ENCODE data around the gene SENP1. TPM values are rescaled to one million over a fixed set of nuclear protein-coding genes. Genes with fewer than 3 reads are reported as not detected.

The SENP1 gene
- total and polyA plus RNA-seq, 2 of the 4 experiments (the other 2 are of a cell fraction), result 7.2 to 25.3 TPM

DNA sequence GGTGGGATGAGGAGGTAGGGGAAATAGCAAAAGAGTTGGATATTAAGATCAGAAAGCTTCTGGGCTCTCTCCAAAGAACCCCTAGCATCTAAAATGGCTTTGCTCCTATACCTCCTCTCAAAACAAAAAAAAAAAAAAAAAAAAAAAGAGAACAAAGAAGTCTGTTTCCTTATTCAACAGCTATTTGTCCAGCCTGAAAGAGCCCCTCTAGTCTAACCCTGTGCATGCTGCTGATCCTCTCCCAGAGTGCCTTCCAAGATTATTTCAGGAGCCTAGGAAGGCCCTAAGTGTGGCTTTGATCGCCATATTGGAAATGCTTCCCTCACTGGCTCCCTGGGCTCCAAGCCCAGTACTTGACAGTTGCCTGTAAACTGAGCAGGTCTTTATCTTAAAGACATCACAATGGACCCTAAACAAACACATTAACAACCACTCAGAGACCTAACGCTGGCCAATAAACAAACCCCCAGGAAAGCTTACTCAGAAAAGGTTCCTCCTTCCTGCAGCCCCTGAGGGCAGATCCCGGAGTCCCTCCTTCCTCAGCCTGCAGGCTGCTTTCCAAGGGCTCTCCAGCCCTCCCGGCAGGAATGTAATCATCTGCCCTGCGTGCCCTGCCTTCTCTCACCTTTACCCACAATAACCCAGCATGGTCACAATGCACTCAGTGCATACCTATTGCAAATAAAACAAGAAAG, 84.2 kb downstream of the SENP1 start:
- Histone ChIP-seq H2AK9ac (replicated peaks; ENCODE audit: low read depth, low read length, poor library complexity) (no peak overlapping the region), H3K4me2 (ENCODE audit: low read depth, low read length) (no peak overlapping the region), H2BK20ac (ENCODE audit: low read depth, low read length) (no peak overlapping the region), H2BK5ac (ENCODE audit: low read depth, low read length, poor library complexity, severe bottlenecking) (no peak overlapping the region), H3K27me3 (ENCODE audit: control insufficient read depth, insufficient read depth, low read length) (peaks cover 70% of the 10 kb centered on the region), H2AK5ac (ENCODE audit: low read depth, low read length) (no peak overlapping the region), H3K23ac (ENCODE audit: low read depth, low read length) (no peak overlapping the region), H3K36me3 (ENCODE audit: control insufficient read depth, insufficient read depth, low read length) (no peaks in the 10 kb centered on the region), H2BK15ac (ENCODE audit: low read depth, low read length) (no peak overlapping the region), H3K27ac (ENCODE audit: insufficient read depth, low read length) (no peak overlapping the region), H2AFZ (replicated peaks; ENCODE audit: low read length, poor library complexity) (no peak overlapping the region), H3K18ac (ENCODE audit: low read depth, low read length) (no peak overlapping the region), H3K14ac (replicated peaks; ENCODE audit: low read depth, low read length) (no peak overlapping the region), H3K4ac (ENCODE audit: low read depth, low read length) (no peak overlapping the region), H4K5ac (ENCODE audit: low read depth, low read length) (no peak overlapping the region), H3K4me1 (ENCODE audit: control insufficient read depth, insufficient read depth, low read length) (no peaks in the 10 kb centered on the region; the same call in 1 of the 2 replicates), H3K4me3 (ENCODE audit: insufficient read depth, low read depth, low read length) (no peak overlapping the region), H4K20me1 (ENCODE audit: insufficient read depth, low read length) (no peaks in the 10 kb centered on the region), H3K56ac (ENCODE audit: extremely low read depth, insufficient read depth, low read length) (no peak overlapping the region), H3K79me1 (ENCODE audit: low read depth in 1 of 2, low read length in 2 of 2) (no peaks in the 10 kb centered on the region), H2BK120ac (ENCODE audit: low read depth, low read length) (no peak overlapping the region), H3K9me3 (ENCODE audit: control insufficient read depth, insufficient read depth, low read length) (no peaks in the 10 kb centered on the region), H4K91ac (ENCODE audit: insufficient read depth, low read depth, low read length) (no peak overlapping the region), H3K9ac (ENCODE audit: low read depth, low read length) (no peak overlapping the region), H3K9me1 (ENCODE audit: insufficient read depth, low read length) (no peaks in the 10 kb centered on the region), H4K8ac (ENCODE audit: low read depth in 2 of 2, low read length in 2 of 2) (no peak overlapping the region)
- CTCF ChIA-PET, result no interaction called here
- BruUV-seq (replicated peaks), result no TSS peak
- dilution Hi-C loops (cut with HindIII; ENCODE audit: low sequenced_read_pairs, unreplicated experiment) (no loop called here), intact Hi-C loops (cut with micrococcal nuclease) (no loop called here), in situ Hi-C loops (cut with MboI; ENCODE audit: low sequenced_read_pairs) (no loop called here)
- WGBS, 2 experiments (ENCODE audit: extremely low coverage in 2 of 2, insufficient read length in 1 of 2), result 0% methylated on average over 1 of the region's 5 CpGs; no CpG with 5 or more reads in 1 of the 2 experiments
- POLR2A ChIA-PET (ENCODE audit: unreplicated experiment), result no interaction called here
- TF ChIP-seq SMC3 (IDR thresholded peaks at IDR 0.05; ENCODE audit: low read depth, low read length) (no peak), RAD21 (IDR thresholded peaks at IDR 0.05; ENCODE audit: low read length) (no peak), MAZ (IDR thresholded peaks at IDR 0.05; ENCODE audit: borderline replicate concordance, low read depth, low read length) (no peak), MXI1 (IDR thresholded peaks at IDR 0.05; ENCODE audit: borderline replicate concordance, low read depth, low read length) (no peak), NFE2L2 (IDR thresholded peaks at IDR 0.05; ENCODE audit: low read depth, low read length) (no peak), CHD1 (IDR thresholded peaks at IDR 0.05; ENCODE audit: low read depth, low read length) (no peak)
- TF ChIP-seq, protein P1, sequence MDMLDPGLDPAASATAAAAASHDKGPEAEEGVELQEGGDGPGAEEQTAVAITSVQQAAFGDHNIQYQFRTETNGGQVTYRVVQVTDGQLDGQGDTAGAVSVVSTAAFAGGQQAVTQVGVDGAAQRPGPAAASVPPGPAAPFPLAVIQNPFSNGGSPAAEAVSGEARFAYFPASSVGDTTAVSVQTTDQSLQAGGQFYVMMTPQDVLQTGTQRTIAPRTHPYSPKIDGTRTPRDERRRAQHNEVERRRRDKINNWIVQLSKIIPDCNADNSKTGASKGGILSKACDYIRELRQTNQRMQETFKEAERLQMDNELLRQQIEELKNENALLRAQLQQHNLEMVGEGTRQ (IDR thresholded peaks at IDR 0.05; ENCODE audit: low read depth, low read length), result no peak
- DNase-seq, result no peak
- no peak for ATAC-seq (ENCODE audit: low read depth)

All from IMR-90 (cell line).